DLD1 (cell line): ENCODE data around the gene ZNF766.
"Not testable (repeated sequence)": the region's sequence is repeated elsewhere in the genome, so short reads cannot be mapped to it uniquely, and the experiment has no call there.

Source experiments
- in situ Hi-C: cut with HindIII; loops from 2 replicates; pipeline ENCODE4 v1.10.0; 2017; ENCODE audit warnings: low sequenced_read_pairs

ZNF766 gene

DNA sequence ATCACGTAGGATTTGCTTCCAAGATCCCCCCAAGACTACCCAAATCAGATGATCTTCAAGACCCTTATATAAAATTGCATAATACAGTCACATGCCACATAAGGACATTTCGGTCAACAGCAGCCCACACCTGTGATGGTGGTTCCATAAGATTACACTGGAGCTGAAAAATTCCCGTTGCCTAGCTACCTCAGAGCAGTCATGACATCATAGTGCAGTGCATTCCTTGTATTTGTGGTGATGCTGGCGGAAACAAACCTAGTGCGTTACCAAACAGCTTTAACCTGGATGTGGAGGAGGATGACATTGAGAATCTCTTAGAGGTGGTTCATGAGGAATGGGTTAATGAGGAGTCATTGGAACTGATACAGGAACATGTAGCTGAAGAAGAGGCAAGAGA, 4.8 kb downstream of the ZNF766 start:
- in situ Hi-C loops, result no loop called here

DNA sequence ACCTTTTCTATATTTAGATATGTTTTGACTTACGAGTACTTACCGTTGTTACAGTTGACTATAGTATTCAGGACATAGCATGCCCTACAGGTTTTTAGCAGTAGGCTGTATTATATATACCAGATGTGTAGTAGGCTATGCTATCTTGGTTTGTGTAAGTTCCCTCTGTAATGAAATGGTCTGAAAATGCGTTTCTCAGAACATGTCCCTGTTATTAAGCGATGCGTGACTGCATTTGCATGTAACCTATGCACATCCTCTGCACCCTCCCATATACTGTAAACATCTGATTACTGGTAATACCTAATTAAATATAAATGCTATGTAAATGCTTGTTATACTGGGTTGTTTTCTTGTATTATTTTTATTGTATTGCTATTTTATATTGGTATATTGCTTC, 6.6 kb downstream of the ZNF766 start:
- in situ Hi-C loops, result no loop called here

DNA sequence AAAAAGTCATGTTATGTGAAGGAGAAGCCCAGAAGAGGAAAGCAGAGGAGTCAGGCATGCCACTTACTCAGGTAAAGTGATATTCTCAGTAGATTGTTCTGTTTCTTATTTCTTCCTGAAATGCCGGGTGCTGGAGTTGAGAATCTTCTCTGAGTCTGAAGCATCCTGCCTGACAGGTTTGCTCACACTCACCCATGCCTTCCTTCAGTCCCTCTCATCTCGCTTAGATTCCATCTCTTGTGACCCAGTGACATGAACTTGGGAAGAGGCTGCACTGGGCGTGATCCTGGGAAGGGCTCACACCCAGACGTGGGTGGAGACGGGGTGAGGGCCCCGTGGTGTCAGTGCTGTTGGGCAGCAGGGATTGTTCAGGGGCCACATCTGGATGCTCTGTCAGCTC, 8.1 kb downstream of the ZNF766 start:
- in situ Hi-C loops, result no loop called here

DNA sequence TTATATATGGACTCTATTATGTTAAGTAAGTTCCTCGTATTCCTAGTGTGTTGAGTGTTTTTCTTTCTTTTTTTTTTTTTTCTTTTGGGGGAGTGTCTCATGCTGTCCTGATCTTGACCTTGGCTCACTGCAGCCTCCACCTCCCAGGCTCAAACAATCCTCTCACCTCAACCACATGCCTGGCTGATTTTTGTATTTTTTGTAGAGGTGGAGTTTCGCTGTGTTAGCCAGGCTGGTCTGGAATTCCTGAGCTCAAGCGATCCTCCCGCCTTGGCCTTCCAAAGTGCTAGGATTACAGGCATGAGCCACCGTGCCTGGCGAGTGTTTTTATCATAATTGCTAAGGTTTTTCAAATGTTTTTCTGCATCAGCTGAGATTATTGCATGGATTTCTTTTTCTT, 16.9 kb downstream of the ZNF766 start:
- in situ Hi-C loops, result no loop called here

DNA sequence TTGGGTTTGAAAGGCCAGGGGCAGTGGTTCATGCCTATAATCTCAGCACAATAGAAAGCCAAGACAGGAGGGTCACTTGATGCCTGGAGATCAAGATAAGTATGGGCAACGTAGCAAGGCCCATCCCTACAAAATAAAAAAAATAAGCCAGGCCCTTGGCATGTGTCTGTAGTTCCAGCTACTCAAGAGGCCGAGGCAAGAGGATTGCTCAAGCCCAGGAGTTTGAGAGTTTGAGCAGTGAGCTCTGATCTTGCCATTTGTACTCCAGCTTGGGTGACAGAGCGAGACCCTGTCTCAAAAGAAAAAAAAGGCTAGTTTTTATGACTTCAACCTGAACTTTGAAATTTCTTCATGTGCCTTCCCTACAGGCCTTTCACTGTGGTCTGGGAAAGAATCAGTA, 22.4 kb downstream of the ZNF766 start:
- in situ Hi-C loops, result no loop called here

DNA sequence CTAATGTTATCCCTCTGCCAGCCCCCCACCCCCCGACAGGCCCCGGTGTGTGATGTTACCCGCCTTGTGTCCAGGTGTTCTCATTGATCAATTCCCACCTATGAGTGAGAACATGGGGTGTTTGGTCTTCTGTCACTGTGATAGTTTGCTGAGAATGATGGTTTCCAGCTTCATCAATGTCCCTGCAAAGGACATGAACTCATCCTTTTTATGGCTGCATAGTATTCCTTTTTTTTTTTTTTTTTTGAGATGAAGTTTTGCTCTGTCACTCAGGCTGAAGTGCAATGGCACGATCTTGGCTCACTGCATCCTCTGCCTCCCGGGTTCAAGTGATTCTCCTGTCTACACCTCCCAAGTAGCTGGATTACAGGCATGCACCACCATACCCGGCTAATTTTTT, 23.6 kb downstream of the ZNF766 start:
- in situ Hi-C loops, result not testable (repeated sequence)

DNA sequence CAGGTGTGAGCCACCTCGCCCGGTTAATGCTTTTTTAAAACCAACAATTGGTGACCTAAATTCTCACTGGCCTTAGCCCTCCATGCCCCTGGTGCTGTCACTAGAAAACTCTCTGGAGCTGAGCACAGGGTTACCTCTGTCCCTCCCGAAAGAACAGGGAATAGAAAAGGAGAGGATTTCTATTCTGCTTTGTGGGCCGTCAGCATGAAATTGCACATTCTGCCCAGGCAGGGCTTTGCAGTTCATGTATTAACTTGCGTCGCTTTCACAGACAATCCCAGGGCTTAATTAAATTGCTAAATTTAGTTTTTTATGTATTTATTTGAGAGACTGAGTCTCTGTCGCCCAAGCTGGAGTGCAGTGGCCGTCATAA, 27.0 kb downstream of the ZNF766 start:
- in situ Hi-C loops, result no loop called here

DNA sequence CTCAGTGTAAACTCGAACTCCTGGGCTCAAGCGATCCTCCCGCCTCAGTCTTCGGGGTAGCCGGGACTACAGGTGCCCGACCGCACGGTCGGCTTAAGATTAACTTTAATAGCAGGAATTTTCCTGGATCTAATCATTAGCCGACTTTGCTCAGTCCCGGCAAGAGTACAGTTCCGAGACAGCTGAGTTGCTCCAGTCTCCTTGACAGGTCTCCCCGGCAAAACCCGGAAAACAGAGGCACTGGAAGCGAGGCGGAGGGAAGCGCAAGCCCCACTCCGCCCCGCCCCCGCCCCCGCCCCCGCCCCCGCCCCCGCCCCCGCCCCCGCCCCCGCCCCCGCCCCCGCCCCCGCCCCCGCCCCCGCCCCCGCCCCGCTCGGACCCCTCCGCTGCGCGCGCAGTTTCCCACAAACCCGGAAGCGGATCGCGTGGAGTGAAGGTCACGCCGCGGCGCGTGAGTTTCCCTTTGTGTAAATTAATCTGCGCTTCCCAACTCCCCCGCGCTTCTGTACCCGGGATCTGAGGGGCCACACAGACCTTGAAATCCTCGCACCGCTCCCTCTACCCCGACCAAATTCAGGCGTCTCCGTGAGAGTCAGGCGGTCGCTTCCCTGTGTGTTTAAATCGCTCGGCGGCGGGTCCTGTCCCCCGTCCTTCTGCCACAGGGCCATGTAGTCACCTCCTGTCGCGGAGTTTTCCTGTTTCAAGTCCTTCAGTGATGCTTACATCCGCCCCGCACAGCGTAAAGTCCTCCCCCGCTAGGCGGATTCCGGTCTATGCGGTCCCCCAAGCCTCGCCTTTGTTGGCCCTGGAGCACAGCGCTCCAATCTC, 27.6 kb downstream of the ZNF766 start, which contains the start of gene ZNF480:
Gene ZNF480 (plus strand): TSS at position 397 of the 828 bp plus-strand sequence. CDS start 3,244 bp downstream, outside the sequence.
- in situ Hi-C loops, result no loop called here

DNA sequence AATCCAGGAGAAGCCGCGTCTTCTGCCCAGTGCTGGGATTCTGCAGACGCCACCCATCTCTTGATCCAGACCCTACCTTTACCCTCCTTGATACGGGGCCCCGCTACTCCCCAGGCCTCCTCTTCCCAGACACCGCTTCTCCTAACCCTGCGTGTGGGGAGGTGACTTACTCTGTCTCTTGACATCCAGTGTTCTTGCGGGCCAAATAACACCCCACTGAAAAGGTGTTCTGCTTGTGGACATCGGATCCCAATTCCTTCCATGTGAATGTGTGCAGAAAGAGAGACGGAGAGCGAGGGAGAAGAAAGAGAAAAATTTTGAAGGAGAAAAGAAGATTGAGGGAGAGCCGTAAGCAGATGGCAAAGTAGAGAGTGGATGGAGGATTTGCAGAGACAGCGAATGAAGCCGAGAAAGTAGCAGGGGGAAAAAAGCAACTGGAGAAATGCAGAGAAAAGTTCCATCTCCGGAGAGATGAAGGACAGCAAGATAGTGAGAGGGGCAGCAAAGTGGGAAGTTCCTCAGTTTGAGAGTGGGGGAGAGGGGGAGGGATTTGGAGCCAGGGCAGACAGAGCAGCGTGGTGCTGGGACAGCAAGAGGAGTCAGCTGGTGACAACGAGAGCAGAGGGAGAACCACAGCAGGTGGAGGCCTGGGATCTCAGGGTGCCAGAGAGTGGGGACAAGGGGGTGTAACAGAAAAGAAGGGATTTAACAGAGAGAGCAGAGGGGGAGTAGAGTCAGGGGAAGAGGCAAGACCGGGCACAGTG, 28.4 kb downstream of the ZNF766 start:
- in situ Hi-C loops, result no loop called here

DNA sequence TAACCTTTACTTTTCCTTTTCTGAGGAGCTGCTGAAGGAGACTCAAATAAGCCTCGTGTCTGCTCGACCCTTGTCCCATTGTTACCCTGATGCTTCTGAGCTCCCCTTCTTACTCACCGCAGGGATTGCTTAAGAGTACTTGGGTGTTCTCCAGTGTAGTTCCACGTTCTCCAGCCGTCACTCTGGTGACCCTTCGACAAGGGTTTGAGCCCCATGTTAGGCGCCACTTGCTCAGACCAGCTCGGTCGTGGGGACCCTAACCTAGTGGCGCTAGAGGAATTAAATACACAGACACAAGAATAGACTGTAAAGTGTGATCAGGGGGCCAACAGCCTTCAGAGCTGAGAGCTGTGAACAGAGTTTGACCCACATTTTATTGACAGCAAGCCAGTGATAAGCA, 37.9 kb downstream of the ZNF766 start:
- in situ Hi-C loops, result no loop called here

DNA sequence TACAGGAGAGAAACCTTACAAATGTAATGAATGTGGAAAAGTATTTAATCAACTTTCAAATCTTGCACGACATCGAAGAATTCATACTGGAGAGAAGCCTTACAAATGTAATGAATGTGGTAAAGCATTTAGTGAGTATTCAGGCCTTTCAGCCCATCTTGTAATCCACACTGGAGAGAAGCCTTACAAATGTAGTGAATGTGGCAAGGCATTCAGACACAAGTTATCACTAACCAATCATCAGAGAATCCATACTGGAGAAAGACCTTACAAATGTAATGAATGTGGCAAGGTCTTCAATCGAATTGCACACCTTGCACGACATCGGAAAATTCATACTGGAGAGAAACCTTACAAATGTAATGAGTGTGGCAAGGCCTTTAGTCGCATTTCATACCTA, 53.0 kb downstream of the ZNF766 start:
- in situ Hi-C loops, result no loop called here

DNA sequence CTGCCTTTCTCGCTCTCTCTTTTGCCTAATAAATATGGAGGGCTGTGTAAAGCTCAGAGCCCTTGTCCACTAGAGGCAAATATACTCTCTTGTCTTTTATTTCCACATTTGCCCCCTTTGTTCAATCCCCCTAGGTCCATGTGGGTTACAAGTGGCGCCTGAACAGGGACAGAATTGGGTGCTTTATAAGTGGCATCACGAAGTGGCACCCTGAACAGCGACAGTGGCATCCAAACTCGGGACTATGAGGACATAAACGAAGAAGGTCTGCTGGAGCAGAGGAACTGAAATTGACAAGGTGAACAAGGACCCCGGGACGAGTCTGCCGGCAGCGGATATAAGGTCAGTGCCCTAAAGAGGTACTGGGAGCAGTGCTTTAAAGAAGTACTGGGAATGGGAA, 62.4 kb downstream of the ZNF766 start:
- in situ Hi-C loops, result no loop called here

DNA sequence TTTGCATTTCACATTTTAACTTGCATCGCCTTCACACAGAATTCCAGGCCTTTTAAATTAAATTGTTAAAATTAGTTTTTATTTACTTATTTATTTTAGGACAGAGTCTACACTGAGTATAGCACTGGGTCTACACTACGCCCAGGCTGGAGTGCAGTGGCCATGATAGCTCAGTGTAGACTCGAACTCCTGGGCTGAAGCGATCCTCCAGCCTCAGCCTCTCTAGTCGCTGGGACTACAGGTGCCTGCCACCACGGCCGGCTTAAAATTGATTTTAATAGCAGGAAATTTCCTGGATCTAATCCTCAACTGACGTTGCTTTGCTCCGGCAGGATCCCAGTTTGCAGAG, 66.4 kb downstream of the ZNF766 start:
- in situ Hi-C loops, result no loop called here

DNA sequence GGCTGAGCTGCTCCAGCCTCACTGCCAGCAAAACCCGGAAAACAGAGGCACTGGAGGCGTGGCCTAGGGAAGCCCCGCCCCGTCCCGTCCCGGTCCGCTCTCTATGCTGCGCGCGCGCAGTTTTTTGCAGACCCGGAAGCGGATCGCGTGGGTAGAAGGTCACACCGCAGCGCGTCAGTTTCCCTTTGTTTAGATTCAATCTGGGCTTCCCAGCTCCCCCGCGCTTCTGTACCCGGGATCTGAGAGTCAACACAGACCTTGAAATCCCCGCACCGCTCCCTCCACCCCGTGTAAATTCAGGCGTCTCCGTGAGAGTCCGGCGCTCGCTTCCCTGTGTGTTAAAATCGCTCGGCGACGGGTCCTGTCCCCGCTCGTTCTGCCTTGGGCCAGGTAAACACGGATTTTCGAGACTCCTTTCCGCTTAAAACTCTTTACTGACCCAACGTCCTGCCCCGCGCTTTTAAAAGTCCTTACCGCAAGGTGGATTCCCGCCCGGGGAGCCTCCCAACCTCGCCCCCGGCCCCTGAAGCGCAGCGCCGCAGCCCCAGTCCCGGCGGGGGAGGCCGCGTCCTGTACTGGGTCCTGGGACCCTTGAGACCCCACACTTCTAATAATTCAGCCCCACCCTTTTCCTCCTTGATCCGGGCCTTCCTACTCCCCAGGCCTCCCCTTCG, 66.9 kb downstream of the ZNF766 start, which contains the start of gene ZNF610:
Gene ZNF610 (plus strand): TSS at position 127 of the 674 bp plus-strand sequence. CDS start 12,930 bp downstream, outside the sequence.
- in situ Hi-C loops, result no loop called here

DNA sequence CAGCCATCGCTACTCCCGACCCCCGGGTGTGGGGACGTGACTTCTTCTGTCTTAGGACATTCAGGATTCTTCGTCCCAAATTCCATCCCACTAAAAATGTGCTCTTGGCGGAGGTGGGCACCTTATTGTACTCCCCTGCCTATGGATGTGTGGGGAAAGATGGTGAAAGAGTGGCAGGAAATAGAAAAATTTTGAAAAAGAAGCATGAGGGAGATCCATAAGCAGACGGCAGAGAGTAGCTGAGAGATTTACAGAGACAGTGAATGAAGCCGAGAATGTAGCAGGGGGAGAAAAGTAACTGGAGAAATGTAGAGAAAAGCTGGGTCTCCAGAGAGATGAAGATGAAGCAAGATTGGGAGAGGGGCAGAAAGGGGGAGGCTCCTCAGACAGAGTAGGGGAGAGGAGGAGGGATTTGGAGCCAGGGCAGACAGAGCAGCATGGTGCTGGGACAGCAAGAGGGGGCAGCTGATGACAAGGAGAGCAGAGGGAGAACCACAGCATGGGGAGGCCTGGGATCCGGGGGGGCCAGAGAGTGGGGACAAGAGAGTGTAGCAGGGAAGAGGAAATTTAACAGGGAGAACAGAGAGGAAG, 67.5 kb downstream of the ZNF766 start:
- in situ Hi-C loops, result no loop called here

DNA sequence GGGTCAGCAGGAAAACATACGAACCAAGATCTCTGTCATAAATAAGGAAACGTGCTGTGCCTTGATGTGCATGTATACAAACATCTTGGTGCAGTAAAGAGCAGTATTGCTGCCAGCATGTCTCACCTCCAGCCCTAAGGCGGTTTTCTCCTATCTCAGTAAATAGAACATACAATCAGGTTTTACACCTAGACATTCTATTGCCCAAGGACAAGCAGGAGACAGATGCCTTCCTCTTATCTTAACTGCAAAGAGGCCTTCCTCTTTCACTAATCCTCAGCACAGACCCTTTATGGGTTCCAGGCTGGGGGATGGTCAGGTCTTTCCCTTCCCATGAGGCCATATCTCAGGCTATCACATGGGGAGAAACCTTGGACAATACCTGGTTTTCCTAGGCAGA, 69.6 kb downstream of the ZNF766 start:
- in situ Hi-C loops, result not testable (repeated sequence)

DNA sequence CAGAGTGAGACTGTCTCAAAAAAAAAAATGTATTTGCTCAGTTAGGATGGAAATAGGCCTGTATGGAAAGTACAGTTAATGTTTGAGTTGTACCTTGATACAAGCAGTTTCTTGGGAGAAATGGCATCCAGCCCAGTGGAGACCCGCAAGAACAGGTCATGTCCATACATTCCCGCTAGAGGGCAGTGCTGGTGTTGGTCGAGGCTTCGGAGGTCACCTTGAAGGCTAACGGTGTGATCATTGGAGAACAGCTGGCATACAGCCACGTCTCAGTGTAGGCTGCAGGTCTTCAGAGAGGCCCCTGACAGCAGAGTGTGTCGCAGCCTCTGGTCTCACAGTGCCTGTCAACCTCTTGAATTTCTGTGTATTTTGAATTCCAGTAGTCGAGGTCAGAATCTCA, 74.2 kb downstream of the ZNF766 start:
- in situ Hi-C loops, result no loop called here

DNA sequence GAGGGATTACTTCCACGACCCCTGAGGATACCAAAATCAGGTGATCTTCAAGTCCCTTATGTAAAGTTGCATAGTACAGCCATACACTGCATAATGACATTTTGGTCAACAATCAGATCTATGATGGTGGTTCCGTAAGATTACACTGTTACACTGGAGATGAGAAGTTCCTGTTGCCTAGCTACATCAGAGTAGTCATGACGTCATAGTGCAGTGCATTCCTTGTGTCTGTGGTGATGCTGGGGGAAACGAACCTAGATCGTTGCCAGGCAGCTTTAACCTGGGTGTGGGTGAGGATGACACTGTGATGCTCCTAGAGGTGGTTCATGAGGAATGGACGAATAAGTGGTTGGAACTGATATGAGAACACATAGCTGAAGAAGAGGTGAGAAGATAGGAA, 75.8 kb downstream of the ZNF766 start:
- in situ Hi-C loops, result no loop called here
